PFSK-1 (cell line): ENCODE measurements around the gene IFNB1.

Experiments
- FOXP2 ChIP-seq: optimal IDR thresholded peaks from 2 replicates; pipeline ENCODE3; 2011; ENCODE audit warnings: borderline replicate concordance, control low read depth, inconsistent platforms; ENCODE audit not compliant: insufficient read depth; ENCODE audit errors: extremely low read length, extremely low read depth
- POLR2AphosphoS5 ChIP-seq: IDR thresholded peaks from 2 replicates; pipeline ENCODE4 v1.6.1; 2012; ENCODE audit warnings: low read depth, mild to moderate bottlenecking, control low read depth, low read length, moderate library complexity
- SIN3A ChIP-seq: IDR thresholded peaks from 2 replicates; pipeline ENCODE4 v1.6.1; 2012; ENCODE audit warnings: mild to moderate bottlenecking, low read length, moderate library complexity, borderline replicate concordance; ENCODE audit not compliant: insufficient read depth
- TAF1 ChIP-seq: IDR thresholded peaks from 2 replicates; pipeline ENCODE4 v1.6.1; 2012; ENCODE audit warnings: low read length, control low read depth, borderline replicate concordance; ENCODE audit not compliant: insufficient read depth
- TF ChIP-seq, protein P1 (sequence below), 2 experiments: IDR thresholded peaks; 2 replicates each; pipeline versions ENCODE4 v1.6.1 to v1.8.0; 2011 to 2012; ENCODE audit warnings: low read depth in 2 of 2, low read length in 2 of 2, control low read depth in 1 of 2, inconsistent platforms in 1 of 2, mild to moderate bottlenecking in 1 of 2, moderate library complexity in 1 of 2; ENCODE audit not compliant: insufficient read depth in 1 of 2

DNA sequence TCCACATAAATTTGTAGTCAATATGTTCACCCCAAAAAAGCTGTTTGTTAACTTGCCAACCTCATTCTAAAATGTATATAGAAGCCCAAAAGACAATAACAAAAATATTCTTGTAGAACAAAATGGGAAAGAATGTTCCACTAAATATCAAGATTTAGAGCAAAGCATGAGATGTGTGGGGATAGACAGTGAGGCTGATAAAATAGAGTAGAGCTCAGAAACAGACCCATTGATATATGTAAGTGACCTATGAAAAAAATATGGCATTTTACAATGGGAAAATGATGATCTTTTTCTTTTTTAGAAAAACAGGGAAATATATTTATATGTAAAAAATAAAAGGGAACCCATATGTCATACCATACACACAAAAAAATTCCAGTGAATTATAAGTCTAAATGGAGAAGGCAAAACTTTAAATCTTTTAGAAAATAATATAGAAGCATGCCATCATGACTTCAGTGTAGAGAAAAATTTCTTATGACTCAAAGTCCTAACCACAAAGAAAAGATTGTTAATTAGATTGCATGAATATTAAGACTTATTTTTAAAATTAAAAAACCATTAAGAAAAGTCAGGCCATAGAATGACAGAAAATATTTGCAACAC, 6.6 kb upstream of the IFNB1 start:
- TF ChIP-seq TAF1 (no peak), POLR2AphosphoS5 (no peak), SIN3A (no peak), FOXP2 (no peak)
- TF ChIP-seq, protein P1, sequence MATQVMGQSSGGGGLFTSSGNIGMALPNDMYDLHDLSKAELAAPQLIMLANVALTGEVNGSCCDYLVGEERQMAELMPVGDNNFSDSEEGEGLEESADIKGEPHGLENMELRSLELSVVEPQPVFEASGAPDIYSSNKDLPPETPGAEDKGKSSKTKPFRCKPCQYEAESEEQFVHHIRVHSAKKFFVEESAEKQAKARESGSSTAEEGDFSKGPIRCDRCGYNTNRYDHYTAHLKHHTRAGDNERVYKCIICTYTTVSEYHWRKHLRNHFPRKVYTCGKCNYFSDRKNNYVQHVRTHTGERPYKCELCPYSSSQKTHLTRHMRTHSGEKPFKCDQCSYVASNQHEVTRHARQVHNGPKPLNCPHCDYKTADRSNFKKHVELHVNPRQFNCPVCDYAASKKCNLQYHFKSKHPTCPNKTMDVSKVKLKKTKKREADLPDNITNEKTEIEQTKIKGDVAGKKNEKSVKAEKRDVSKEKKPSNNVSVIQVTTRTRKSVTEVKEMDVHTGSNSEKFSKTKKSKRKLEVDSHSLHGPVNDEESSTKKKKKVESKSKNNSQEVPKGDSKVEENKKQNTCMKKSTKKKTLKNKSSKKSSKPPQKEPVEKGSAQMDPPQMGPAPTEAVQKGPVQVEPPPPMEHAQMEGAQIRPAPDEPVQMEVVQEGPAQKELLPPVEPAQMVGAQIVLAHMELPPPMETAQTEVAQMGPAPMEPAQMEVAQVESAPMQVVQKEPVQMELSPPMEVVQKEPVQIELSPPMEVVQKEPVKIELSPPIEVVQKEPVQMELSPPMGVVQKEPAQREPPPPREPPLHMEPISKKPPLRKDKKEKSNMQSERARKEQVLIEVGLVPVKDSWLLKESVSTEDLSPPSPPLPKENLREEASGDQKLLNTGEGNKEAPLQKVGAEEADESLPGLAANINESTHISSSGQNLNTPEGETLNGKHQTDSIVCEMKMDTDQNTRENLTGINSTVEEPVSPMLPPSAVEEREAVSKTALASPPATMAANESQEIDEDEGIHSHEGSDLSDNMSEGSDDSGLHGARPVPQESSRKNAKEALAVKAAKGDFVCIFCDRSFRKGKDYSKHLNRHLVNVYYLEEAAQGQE (IDR thresholded peaks at IDR 0.05; ENCODE audit: insufficient read depth in 1 of 2, low read depth in 2 of 2, low read length in 2 of 2) = no peak
